ENCODE results near the gene VPREB1.
"Not testable (repeated sequence)": the region's sequence is repeated elsewhere in the genome, so short reads cannot be mapped to it uniquely, and the experiment has no call there.

Gene VPREB1

GRCh38 chr22:22214819-22215329 lies 29.7 kb upstream of the VPREB1 start:
- no peak for DNase-seq

- no peak for DNase-seq
These were observed 28.7 kb upstream of the VPREB1 start for GRCh38 chr22:22215659-22216449.

- DNase-seq, result no peak
These were observed 28.1 kb upstream of the VPREB1 start for GRCh38 chr22:22216450-22216959.

GRCh38 chr22:22218302-22218701 lies 26.3 kb upstream of the VPREB1 start:
- no peak for DNase-seq

- no peak for DNase-seq
These were observed 25.2 kb upstream of the VPREB1 start for GRCh38 chr22:22219140-22219996.

GRCh38 chr22:22221043-22221442 lies 23.5 kb upstream of the VPREB1 start:
- DNase-seq, result not testable (repeated sequence)

- DNase-seq, result no peak
These were observed 18.0 kb upstream of the VPREB1 start for GRCh38 chr22:22226448-22227187.

GRCh38 chr22:22228421-22228820 lies 16.2 kb upstream of the VPREB1 start:
- no peak for DNase-seq

GRCh38 chr22:22228921-22229320 lies 15.7 kb upstream of the VPREB1 start:
- DNase-seq, result no peak

GRCh38 chr22:22229683-22230420 lies 14.7 kb upstream of the VPREB1 start:
- no peak for DNase-seq

GRCh38 chr22:22230438-22230837 lies 14.1 kb upstream of the VPREB1 start:
- DNase-seq, result no peak

- no peak for DNase-seq
These were observed 11.5 kb upstream of the VPREB1 start for GRCh38 chr22:22233081-22233480.

- no peak for DNase-seq
These were observed 9.0 kb upstream of the VPREB1 start for GRCh38 chr22:22235558-22235957.

GRCh38 chr22:22237521-22237920 lies 7.1 kb upstream of the VPREB1 start:
- no peak for DNase-seq

- DNase-seq, result no peak
These were observed 5.2 kb upstream of the VPREB1 start for GRCh38 chr22:22239311-22239939.

- DNase-seq, result no peak
These were observed 3.1 kb upstream of the VPREB1 start for GRCh38 chr22:22241554-22241898.

GRCh38 chr22:22242488-22242887 lies 2.1 kb upstream of the VPREB1 start:
- no peak for DNase-seq

GRCh38 chr22:22243033-22243680 lies 1.4 kb upstream of the VPREB1 start:
- no peak for DNase-seq

- no peak for DNase-seq
These were observed 797 bp downstream of the VPREB1 start for GRCh38 chr22:22245256-22245909.

GRCh38 chr22:22245935-22246525 lies 1.4 kb downstream of the VPREB1 start:
- DNase-seq, result no peak
